NCI-H2107 treated with DMSO at 0.1 percent for 48 hours (cell line): ENCODE measurements around the gene C19orf33.
"Not testable (repeated sequence)": the region's sequence is repeated elsewhere in the genome, so short reads cannot be mapped to it uniquely, and the experiment has no call there.

Experiments used
- DNase-seq: peaks from one replicate; lab custom pipeline; 2025; ENCODE audit not compliant: unreplicated experiment; lab: John Stamatoyannopoulos, UW

C19orf33 gene

DNA sequence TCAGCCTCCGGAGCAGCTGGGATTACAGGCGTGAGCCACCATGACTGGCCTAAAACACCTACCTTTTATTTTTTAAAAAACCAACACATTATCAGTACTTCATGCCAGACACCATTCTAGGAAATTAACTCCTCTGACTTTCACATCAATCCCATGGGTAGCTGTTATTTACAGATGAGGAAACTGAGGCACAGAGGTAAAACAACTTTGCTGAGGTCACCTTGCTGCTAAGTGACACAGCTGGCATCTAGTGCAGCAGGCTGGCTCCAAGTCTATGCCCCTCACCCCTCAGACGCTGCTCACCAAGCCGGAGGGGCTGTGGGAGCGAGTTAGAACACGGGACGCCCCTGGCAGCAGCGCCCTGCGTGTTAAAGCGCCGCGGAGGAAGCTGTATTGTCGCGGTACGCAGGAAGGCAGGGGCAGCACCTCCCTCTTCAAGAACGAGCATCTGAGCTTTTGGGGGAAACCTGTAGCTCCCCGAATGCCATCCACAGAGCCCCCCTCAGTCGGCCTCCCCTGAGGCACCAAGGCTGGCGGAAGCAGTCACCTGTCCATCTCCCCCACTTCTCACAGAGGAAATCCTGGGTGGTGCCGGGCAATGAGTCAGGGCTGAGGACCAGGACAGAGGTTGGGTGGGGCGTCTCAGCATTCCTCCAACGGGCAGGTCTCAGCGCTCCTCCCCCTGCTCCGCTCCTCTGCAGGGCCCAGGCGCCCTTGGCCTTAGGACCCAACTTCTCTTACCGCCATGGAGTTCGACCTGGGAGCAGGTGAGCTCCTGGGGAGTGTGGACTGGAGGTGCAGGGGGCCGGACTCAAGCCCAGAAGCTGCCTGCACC lies at the start of gene C19orf33:
TSS of gene C19orf33 (plus strand) at position 735 of the 835 bp plus-strand sequence. CDS start at position 746, 11 bp downstream.
- DNase-seq: no peak

DNA sequence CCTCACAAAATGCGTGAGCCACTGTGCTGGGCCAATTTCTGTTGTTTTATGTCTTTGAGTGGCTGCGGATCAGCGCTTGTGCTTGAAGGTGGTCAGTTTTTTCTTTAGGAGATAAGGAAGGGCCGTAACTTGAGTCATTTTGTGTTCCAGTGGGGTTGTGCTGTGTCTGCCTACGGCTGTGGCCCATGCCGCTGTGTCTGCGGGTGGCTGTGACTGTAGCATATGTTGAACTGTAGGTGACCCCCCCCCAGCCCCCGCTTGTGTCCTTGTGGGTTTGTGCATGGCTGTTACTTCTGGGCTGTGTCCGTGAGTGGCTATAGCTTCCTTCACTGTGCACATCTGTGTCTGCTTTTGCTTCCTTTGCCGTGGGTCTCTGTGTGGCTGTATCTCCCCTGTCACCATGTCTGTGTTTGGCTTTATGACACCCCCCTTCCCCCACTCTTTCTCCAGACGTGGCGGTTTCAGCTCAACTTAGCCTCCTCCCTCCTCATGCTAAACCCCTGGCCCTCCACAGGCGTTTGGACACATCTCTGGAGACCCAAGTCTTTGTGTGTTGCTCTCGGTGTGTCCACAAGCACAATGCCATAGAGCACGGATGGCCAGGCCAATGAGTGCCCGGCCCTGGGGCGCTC lies 48.6 kb upstream of the C19orf33 start:
- no peak for DNase-seq

DNA sequence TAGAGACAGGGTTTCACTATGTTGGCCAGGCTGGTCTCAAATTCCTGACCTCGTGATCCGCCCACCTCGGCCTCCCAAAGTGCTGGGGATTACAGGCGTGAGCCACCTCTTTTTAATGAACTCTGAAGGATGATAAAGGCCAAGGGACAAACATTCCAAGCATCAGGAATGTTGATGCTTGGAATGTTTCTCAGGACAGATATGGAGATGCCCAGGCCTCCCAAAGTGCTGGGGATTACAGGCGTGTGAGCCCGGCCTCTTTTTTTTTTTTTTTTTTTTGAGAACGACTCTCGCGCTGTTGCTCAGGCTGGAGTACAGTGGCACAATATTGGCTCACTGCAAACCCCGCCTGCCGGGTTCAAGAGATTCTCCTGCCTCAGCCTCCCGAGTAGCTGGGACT lies 42.1 kb upstream of the C19orf33 start:
- DNase-seq: not testable (repeated sequence)

DNA sequence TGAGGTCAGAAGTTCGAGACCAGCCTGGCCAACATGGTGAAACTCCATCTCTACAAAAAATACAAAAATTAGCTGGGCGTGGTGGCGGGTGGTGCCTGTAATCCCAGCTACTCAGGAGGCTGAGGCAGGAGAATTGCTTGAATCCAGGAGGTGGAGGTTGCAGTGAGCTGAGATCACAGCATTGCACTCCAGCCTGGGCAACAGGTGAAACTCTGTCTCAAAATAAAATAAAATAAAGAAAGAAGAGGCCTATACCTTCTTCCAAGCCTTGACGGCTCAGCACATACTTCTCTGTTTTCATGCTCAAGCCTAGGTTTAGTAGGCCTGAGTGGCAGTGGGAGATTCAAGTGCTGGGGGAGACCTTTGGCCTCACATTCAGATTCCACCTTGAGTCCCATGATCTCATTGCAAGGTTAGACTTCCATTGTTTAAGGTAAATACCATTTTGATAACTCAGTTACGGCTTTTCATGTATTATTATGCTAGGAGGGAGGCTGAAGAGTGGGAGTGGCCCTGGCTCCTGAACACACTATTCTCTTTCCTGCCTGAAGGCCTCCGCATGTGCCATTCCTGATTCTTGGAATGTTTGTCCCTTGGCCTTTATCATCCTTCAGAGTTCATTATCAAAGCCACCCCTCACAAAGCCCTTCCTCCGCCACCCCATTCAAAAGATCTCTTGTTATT lies 41.3 kb upstream of the C19orf33 start:
- no peak for DNase-seq

DNA sequence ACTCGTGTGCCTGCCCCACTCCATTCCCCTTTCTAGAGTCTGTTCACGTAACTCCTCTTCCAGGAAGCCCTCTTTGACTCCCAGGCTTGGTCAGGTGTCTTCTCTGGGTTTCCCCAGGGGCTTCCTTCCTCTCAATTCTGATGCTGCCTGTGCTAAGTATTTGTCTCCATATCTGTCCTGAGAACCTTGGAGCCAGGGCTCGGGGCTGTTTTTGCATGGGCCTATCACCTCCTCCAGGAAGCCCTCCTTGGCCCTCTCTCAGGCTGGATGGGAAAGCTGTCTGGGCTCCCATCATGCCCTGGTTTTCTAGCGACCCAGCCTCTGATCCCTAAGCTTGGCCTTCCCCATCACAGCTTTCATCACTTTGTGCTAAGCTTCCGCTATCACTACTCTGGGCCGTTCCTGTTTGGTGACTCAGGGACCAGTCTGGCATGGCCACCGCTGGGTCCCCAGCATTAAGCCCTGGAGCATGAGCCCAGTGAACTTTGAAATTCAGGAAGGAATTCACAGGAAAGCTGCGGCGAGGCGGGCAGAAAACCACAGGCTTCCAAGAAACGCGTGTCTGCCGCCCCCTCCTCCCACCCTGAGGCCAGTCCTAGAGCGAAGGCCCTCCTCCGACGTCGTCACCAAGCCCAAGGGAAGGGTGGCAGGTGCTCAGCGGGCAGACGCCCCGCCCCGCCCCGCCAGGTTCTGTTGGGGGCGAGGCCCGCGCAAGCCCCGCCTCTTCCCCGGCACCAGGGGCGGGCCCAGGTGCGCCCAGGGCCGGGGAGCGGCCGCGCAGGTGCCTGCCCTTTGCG lies 40.2 kb upstream of the C19orf33 start:
- peak; percentile 95 for DNase-seq

DNA sequence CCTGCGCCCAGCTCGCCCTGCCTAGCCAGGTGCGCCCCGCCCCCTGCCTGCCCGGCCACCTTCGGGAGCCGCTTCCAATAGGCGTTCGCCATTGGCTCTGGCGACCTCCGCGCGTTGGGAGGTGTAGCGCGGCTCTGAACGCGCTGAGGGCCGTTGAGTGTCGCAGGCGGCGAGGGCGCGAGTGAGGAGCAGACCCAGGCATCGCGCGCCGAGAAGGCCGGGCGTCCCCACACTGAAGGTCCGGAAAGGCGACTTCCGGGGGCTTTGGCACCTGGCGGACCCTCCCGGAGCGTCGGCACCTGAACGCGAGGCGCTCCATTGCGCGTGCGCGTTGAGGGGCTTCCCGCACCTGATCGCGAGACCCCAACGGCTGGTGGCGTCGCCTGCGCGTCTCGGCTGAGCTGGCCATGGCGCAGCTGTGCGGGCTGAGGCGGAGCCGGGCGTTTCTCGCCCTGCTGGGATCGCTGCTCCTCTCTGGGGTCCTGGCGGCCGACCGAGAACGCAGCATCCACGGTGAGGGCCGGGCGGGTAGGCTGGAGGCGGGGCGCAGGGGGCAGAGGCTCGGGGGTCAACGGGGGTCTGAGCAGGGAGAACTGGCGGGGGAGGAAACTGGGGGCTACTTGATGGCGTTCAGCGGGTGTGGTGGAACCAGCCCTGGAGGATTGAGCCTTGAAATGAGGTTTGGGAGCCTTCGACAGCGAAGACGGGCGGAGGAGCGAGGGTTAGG lies 39.4 kb upstream of the C19orf33 start, which contains the start of gene SPINT2:
TSS of gene SPINT2 (plus strand) at position 88 of the 727 bp plus-strand sequence. CDS start at position 408, 320 bp downstream.
- DNase-seq: no peak

DNA sequence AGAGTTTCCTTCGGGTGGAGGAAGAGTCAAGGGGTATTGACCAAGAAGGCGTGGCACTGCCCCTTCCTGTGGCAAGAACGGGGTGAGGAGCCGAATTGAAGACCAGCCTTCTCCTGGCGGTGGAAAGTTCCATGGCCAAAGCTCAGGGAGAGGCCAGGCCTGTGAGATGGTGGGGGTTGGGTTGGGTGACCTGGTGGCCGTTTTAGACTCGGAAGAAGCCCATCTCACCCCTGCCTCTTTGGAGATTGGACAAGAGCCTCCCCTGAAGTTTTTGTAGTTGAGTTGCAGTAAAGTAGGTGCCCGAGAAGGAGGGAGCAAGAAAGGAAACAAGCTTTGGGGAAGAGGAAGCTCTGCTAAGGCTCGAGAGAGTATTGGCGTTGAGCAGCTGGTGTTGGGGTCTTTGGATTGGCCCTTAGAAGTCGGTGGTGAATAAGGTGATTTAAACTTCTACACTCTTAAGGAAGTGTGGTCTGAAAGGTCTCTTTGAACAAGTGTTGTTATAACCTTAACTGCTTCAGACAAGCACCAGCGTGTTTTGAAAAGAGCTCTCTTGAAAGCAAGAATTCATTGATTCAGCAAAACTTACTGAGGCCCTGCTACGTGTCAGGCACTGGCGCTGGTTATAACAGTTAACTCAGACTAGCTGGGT lies 38.7 kb upstream of the C19orf33 start:
- DNase-seq: no peak

DNA sequence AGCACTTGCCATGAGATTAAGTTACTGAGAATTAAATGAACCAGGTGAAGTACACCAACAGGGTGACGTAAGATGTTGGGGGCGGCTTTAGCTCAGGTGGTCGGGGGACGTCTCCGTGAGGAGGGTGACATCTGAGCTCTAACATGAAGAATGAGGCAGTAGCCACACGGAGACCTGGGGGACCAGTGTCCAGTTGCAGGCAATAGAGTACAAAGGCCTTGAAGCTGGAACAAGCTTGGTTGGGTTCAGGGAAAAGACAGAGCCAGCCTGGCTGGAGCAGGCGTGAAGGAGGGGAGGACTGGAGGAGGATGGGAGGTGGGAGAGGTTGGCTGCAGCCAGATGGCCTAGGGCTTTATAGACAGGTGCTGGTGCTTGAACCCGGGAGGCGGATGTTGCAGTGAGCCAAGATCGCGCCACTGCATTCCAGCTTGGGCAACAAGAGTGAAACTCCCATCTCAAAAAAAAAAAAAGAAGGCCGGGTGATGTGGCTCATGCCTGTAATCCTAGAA lies 38.1 kb upstream of the C19orf33 start:
- DNase-seq: peak; percentile 42

DNA sequence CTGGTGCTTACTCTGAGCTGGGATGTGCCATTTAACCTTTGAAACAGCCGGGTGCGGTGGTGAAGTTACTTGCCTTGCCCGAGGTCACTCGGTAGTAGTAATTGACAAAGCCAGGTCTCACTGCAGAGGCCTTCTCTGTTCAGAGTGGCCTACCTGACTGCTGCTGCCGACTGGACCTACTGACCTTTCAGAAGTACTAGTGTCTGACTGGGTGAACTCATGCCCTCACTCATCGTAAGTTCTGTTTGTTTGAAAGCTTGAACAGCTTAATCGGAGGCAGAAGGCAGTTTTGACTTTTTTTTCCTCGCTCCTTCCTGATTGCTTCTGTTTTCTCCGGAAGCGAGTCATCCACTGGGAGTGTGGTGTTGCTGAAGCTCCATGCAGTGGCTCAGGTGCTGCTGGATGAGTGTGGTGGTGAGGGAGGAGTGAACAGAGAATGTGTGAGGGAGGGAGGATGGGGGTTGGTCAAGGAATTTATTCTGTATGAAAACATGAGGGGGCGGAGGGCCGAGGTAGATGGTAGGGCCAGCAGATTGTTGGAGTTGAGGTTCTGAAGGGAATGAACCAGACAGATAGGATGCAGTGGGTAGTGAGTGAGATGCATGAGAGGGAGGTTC lies 37.0 kb upstream of the C19orf33 start:
- no peak for DNase-seq

DNA sequence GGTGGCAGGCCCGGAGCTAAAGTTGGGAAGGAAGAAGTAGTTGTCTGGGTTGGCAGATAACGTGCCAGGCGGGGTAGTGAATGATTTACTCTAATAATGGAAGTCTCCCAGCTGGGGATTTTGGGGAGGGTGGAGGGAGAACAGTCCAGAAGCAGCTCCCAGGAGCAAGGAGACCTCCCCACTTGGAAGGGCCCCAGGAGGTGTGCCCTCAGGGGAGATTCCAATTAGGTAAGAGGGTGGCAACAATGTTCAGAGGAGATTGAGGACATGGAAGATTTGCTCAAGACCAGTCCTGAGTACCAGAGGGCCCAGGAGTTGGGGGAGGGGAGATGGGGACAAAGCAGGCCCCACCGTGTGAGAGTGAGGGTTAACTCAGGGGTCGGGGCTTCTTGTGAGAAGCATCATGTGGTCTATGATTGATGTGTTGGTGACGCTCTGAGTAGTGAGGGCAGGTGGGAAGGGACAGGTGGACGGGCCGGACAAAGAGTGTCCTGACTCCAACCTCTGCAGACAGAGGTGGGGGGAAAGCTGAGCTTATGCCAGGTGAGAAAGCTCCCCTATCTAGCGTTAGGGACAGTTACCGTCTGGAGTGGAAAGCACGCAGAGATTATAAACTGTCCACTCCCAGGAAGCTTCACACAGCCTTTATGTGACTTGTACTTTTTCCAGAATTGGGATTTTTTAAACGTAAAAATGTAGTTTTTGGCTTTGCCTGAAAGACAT lies 36.1 kb upstream of the C19orf33 start:
- DNase-seq: no peak

DNA sequence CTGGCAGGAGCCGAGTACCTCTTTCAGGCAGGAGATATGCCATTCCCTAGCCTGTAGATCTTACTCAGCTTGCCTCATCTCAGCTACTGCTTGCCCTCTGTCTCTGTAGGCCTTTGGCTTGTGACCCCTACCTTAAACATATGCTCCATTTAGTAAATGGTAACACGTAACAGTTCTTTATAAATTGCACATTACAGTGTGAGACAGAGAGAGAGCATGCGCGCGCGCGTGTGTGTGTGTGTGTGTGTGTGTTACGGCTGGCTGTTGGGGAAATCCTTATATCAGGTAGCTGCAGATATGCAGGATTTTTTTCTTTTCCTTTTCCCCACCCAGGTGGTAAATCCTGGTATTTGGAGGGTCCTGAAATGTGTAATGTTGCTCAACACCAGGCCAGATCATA lies 35.5 kb upstream of the C19orf33 start:
- no peak for DNase-seq

DNA sequence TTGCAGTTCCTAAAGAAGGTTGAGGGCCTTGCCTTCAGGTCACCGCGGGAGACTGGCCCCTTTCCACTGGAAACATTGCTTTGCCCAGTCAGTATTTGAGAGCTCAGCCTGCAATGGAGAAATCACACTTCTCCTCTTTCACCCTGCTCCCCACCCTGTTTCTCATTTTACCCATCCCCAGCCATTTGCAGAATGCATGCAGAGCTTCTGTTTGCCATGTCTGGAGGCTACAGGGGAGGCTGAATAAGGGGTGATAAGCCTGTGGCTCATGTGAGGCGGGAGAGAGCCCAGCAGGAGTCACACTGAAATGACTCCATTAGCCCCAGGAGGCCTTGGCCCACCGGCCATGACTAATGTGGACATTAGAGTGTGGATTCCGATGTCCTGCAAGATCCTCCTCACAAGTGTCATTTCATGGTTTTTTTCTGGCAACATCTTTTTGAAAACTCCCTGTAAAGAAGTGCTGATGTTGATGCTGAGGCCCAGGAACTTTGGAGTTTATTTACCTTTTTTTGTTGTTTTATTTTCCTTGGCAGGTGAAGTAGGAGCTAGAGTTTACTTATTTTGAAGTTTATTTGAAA lies 33.4 kb upstream of the C19orf33 start:
- no peak for DNase-seq

DNA sequence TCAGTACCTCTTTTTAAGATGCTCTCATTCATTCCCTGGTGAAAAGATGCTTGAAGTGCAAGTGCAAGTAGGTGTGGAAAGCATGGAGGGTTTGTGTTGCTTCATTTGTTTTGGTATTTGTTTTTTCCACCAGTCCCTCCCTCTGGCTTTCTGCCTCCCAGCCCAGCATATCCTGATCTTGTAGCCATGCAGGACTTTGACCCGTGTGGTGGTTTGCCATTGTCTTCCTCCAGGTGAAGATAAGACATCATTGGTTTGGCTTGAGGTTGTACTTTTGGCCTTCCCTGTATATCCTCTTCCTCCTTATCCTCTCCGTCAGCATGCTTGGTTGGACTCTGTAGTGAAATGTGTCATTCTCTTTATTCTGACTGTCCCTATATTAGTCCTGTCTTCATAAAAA lies 30.6 kb upstream of the C19orf33 start:
- DNase-seq: no peak

DNA sequence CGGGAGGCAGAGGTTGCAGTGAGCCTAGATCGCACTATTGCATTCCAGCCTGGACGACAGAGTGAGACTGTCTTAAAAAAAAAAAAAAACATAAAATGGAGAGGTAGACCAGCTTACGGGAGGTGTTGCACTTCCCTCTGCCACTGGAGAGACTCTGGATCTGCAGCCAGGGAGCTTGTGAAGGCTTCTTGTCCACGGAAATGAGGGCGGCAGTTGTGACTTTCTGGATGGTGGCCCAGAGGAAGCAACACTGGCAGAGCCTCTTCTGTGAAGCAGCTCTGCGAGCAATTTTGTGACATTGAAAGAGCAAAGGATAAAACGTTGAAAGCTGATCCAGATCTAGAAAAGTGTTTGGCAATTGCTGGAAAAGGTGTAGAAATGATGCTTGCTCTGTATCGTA lies 29.3 kb upstream of the C19orf33 start:
- no peak for DNase-seq

DNA sequence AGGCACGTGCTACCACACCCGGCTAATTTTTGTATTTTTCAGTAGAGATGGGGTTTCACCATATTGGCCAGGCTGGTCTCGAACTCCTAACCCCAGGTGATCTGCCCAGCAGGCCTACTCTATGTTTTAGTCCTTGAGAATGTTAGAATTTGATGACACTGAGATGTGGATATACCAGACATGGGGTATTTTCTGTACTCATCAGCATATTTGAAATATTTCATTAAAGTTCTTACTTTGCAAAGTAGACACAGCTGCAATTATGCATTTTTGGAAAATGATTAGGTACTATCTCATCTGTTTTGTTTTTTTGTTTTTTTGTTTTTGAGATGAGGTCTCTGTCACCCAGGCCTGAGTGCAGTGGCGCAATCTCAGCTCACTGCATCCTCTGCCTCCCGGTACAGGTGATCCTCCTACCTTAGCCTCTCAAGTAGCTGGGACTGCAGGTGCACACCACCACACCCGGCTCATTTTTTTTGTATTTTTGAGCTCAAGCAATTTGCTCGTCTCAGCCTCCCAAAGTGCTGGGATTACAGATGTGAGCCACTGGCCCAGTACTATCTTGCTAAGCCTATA lies 27.0 kb upstream of the C19orf33 start:
- no peak for DNase-seq

DNA sequence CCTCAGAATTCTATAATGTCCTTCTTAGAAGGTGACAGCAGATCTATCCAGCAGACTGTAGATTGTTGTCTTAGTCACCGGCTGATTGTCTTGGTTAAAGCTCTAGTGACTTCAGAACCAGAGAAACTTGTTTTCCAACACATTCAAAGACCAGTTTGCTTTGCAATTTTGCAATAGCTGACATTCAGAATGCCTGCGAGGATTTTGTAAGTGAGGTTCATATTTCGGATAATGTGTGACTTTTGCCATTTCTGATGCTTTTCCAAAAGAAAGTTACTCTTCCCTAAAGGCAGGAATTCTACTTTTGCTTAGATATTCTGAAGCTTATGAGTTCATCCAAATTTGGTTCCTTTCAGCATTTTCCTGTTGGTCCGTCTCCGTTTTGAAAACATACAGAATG lies 26.5 kb upstream of the C19orf33 start:
- no peak for DNase-seq

DNA sequence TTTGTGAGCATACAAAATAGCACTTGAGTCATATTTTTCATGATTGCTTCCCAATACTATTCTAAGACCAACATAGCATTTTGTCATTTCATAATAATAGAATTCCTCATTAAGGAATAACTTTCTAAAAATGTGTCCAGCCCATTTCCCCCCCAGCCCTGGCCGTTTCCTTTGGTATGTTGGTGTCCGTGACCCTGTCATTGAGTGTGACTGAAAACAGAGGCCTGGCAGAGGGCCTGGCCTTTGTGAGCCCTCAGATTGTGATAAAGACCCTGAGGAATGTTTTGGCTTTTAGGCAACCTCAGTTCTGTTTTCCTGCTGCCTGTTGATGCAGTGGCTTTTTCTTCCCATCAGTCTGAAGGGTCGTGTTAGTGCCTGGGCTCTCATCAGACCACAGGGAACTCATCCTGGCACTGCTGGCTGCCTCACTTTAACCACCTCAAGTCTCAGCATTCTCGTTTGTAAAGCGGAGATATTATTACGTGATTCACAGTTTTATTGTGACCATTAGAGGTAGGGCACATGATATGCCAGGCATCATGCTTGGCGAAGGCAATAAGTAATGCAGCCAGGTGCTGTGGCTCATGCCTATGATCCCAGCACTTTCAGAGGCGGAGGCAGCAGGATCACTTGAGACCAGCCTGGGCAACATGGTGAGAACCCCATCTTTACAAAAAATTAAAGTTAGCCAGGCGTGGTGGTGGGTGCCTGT lies 25.9 kb upstream of the C19orf33 start:
- DNase-seq: no peak
